DMS 273 (cell line): ENCODE data around the gene CALHM4.

Experiments
- DNase-seq: peaks from one replicate; lab custom pipeline; 2025; ENCODE audit not compliant: unreplicated experiment; lab: John Stamatoyannopoulos, UW

CALHM4 gene, protein sequence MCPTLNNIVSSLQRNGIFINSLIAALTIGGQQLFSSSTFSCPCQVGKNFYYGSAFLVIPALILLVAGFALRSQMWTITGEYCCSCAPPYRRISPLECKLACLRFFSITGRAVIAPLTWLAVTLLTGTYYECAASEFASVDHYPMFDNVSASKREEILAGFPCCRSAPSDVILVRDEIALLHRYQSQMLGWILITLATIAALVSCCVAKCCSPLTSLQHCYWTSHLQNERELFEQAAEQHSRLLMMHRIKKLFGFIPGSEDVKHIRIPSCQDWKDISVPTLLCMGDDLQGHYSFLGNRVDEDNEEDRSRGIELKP

DNA sequence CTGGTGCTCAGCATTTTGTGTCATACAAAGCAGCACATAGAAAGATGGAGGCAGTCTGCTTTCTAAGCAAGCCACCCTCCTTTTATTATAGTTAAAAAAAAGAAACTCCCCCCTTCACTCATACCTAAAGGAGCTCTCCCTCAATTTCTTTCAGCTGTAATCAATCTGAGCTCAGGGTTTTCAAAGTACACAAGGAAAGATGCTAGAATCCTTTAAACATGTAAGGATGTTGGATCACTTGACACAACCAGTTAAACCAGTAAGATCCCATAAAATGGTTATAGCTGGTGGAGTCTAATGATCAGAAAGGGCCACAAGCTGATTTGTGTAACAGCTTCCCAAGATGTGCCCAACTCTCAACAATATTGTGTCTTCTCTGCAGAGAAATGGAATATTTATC, at the start of gene CALHM4:
TSS of gene CALHM4 (plus strand) at position 301 of the 400 bp plus-strand sequence. CDS start at position 344, 43 bp downstream.
- DNase-seq: no peak

DNA sequence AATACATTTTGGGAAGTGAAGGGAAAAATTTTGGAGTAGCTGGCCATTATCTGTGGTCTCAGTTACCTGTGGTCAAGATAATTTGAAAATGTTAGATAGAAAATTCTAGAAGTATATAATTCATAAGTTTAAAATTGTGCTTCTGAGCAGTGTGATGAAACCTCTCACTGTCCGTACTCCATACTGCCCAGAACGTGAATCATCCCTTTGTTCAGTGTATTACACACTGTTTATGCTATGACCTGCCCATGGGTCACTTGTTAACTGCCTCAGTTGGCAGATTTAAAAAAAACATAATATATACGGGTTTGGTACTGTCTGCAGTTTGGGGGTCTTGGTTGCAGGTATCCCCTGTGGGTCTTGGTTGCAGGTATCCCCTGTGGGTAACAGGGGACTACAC, 46.2 kb upstream of the CALHM4 start:
- no peak for DNase-seq

- no peak for DNase-seq
Observed at GRCh38 chr6:116508527-116508926, 45.0 kb upstream of the CALHM4 start.

DNA sequence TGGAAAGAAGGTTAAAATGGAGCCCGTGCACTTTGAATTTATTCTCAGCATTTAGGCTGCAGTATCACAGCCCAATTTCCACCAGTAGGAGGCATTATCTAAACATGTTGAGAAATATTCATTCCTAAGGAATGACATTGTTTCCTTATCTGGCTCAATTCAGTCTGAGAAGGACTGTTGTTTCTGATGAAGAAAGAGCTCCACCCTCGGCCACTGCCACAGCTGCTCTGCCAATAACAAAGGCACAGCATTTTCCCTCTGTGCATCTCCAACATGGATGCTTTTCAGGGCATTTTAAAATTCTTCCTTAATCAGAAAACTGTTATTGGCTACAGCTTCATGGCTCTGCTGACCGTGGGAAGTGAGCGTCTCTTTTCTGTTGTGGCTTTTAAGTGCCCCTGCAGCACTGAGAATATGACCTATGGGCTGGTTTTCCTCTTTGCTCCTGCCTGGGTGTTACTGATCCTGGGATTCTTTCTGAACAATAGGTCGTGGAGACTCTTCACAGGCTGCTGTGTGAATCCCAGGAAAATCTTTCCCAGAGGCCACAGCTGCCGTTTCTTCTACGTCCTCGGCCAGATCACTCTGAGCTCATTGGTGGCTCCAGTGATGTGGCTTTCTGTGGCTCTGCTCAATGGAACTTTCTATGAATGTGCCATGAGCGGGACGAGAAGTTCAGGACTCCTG, 42.0 kb upstream of the CALHM4 start, which contains the start of gene CALHM5:
TSS of gene CALHM5 (plus strand) at position 216 of the 687 bp plus-strand sequence. CDS start at position 274, 58 bp downstream.
- DNase-seq: peak; percentile 46

- no peak for DNase-seq
Observed at GRCh38 chr6:116512111-116512559, 41.4 kb upstream of the CALHM4 start.

DNA sequence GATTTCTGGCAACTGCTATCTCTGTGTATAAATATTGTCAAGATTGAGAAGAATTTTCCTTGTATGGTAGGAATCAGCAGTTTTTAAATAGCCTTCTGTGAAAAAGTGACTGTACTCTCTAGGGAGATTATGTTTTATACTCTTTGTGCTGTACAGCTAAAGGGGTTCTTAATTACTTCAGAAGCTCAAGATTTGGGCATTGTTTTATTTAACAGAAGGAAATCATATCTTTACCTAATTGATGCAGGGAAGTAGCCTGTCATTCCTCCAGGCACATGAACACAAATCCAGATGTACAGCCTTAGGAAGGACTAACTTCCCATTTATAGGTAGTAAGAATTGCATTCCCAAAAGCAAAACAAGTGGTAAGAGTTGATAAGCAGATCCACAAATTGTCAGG, 40.8 kb upstream of the CALHM4 start:
- no peak for DNase-seq

DNA sequence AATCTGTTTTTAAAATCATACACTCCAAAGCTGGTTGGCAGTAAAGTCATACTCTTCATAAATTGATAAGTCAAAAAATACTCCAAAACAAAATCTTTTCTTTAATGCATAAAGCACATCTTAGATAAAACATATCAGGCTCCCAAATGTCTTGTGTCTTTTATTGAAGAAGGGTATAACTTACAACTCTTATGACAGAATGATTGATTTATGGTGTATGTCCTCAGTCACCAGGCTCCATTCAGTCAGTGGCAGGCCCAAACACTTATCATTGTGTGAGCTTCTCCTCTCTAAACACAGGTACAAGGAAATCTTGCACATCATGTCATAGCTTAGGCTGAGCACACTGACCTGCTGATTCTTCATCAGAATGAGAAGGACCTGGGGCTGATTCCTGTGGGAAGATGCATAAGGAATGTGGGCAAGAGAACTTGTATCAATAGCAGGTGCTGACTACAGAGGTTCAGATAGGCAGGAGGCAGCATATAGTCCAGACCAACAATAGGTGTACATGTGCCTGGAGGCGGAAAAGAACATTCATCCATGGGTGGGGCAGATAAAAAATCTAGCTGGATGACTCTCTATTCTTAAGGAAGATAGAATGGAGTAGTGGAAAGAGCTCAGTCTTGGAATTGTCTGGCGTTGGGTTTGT, 40.2 kb upstream of the CALHM4 start:
- DNase-seq: no peak

GRCh38 chr6:116514111-116514510, 39.4 kb upstream of the CALHM4 start:
- no peak for DNase-seq

GRCh38 chr6:116515141-116515540, 38.4 kb upstream of the CALHM4 start:
- no peak for DNase-seq

DNA sequence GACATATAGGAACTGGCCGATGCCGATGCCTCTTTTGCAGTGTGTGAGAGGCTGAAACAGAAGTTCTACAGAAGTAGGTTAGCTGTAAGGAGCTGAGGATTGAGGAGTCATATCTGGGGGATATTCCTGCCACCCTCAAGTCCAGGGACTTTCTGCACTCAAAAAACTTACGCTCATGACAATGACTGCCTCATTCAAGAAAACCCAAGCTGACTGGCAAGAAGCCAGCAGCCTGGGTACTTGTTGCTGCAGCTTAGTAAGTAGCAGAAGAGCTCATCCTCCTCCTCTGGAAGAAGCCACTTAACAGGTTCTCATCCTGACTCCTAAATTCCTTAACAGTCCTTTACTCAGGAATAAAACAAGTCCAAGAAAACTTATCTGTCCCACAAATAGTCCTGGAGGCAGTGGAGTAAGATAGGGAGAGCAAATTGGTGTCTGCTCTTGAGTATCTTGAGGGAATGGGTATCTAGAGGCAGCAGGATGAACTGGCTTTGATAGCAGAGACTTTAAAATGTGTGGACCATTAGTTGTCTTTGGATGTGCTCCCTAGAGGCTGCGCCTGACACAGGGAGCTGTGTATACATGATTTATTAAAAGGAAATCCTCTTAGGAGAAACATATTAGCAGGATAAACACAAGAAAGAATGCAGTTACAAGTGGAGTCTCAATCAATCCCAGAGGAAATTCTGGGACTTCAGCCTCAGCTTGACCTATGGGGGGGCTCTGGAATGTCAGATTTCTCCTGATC, 34.8 kb upstream of the CALHM4 start:
- peak; percentile 8 for DNase-seq

DNA sequence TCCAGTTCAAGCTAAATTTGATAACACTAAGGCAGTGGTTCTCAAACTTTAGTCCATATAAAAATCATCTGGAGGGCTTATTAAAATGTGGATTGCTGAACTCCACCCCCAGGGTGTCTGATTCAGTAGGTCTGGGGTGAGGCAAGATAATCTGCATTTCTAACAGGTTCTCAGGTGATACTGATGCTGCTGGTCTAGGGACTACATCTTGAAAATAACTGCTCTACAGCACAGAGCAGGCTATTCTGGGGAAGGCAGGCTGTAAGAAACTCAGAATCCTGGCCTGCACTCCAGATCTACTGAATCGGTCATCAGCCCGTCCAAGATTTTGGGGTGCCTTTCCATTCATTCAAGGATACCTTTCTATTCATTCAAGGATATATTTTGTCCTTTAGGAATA, 30.7 kb upstream of the CALHM4 start:
- no peak for DNase-seq

- DNase-seq: no peak
Observed at GRCh38 chr6:116524236-116524635, 29.3 kb upstream of the CALHM4 start.

GRCh38 chr6:116528133-116528532, 25.4 kb upstream of the CALHM4 start:
- peak; percentile 51 for DNase-seq

DNA sequence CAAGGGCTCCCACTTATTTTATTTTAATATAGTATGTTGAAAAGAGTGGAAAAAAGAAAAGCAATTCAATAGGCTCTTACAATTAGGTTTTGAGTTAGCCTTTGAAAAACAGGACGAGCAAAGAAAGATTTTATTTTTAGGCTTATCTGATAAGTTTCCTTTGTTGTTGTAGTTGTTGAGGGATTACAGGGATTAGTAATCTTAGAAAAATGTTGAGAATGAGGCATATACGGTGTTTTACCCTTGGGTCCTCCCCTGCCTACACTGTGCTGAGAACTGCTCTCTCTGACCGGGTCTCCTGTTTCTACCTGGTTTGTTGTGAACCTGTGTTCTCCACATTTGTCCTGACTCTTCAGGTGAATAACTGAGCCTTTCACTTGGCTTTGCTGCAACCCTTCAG, 24.8 kb upstream of the CALHM4 start:
- DNase-seq: no peak

DNA sequence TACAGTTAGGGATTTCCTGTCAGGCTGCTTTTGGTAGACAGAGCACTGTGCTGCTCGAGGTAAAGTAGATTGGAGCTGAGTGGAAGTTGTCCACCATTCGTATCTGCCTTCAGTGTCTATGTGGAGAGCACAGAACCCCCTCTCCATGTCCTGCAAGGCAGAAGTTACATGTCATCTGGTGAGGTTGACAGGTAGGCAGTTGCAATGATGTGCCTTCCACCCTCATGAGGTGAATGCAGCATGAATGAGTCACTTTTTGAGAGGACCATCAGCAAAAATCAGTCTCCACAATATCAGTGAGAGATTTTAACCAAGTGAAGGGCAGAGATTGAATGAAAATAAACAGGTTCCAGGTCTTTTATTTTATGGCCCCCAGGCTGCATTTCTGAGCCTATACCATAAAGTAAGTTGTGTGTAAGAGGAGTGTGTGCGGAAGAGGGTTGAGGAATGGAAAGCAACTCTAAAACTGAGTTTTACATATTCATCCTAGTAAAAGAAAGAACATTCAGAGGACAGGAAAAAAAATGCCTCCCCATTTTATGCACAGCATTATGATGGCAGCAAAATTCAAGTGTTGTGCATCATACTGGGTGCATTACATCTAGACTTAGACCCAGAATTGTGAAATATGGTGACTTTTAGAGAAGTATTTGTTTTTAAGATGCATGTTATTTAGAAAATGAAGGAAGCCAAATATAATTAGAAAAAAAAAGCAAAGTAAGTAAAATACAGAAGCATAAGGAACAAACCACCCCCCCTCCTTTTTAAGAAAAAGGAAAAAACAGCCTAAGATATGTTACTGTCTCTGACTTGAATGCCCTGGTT, 23.9 kb upstream of the CALHM4 start:
- DNase-seq: no peak

- DNase-seq: no peak
Observed at GRCh38 chr6:116530436-116530835, 23.1 kb upstream of the CALHM4 start.

- peak; percentile 82 for DNase-seq
Observed at GRCh38 chr6:116531675-116532570, 21.6 kb upstream of the CALHM4 start.

- no peak for DNase-seq
Observed at GRCh38 chr6:116533233-116533957, 20.2 kb upstream of the CALHM4 start.

- no peak for DNase-seq
Observed at GRCh38 chr6:116535109-116535508, 18.4 kb upstream of the CALHM4 start.
